Stimulated activated CD4-positive, alpha-beta T cell treated with anti-CD3 and anti-CD28 coated beads, TNF-alpha, amount 100 ng/mL, for 24 hours (primary cell): Measurements from ENCODE around the gene CACNA1S.

Experiments used
- DNase-seq, 3 experiments: peaks; one replicate each; pipeline ENCODE4 v3.0.0-alpha.2; 2020; ENCODE audit warnings: low read depth in 3 of 3

The CACNA1S gene

GRCh38 chr1:201062511-201063091 lies 49.6 kb downstream of the CACNA1S start:
- no peak for DNase-seq

GRCh38 chr1:201061886-201062285 lies 50.3 kb downstream of the CACNA1S start:
- no peak for DNase-seq

- DNase-seq = no peak
These were observed 51.2 kb downstream of the CACNA1S start for GRCh38 chr1:201061049-201061448.

GRCh38 chr1:201060586-201060985 lies 51.6 kb downstream of the CACNA1S start:
- DNase-seq = no peak

GRCh38 chr1:201059871-201060555 lies 52.2 kb downstream of the CACNA1S start:
- no peak for DNase-seq

- no peak for DNase-seq
These were observed 52.8 kb downstream of the CACNA1S start for GRCh38 chr1:201059401-201059800.

- DNase-seq = no peak
These were observed 58.1 kb downstream of the CACNA1S start for GRCh38 chr1:201054091-201054543.

GRCh38 chr1:201053155-201053860 lies 58.9 kb downstream of the CACNA1S start:
- no peak for DNase-seq

- DNase-seq = no peak
These were observed 60.8 kb downstream of the CACNA1S start for GRCh38 chr1:201051399-201051798.

- no peak for DNase-seq
These were observed 61.5 kb downstream of the CACNA1S start for GRCh38 chr1:201050515-201051277.

- DNase-seq = no peak
These were observed 62.9 kb downstream of the CACNA1S start for GRCh38 chr1:201049248-201049831.

- DNase-seq = no peak
These were observed 63.7 kb downstream of the CACNA1S start for GRCh38 chr1:201048521-201048920.

GRCh38 chr1:201044119-201044518 lies 68.1 kb downstream of the CACNA1S start:
- no peak for DNase-seq

- peak; percentile 32 to 62 (median 46) for DNase-seq
These were observed 69.3 kb downstream of the CACNA1S start for GRCh38 chr1:201042779-201043461.

- no peak for DNase-seq
These were observed 71.2 kb downstream of the CACNA1S start for GRCh38 chr1:201041011-201041410.

GRCh38 chr1:201039876-201040275 lies 72.3 kb downstream of the CACNA1S start:
- DNase-seq = no peak

GRCh38 chr1:201039418-201039817 lies 72.8 kb downstream of the CACNA1S start:
- no peak for DNase-seq

GRCh38 chr1:201038186-201038876 lies 73.9 kb downstream of the CACNA1S start:
- no peak for DNase-seq

- DNase-seq = no peak
These were observed 75.9 kb downstream of the CACNA1S start for GRCh38 chr1:201036188-201036842.

- no peak for DNase-seq
These were observed 77.6 kb downstream of the CACNA1S start for GRCh38 chr1:201034671-201035070.
